ENCODE measurements around the gene OVOL1. TPM values are rescaled to one million over a fixed set of nuclear protein-coding genes. Genes with fewer than 3 reads are reported as not detected.

OVOL1 gene
- polyA plus RNA-seq, 3 donors = 0.08 TPM; not detected in 2

DNA sequence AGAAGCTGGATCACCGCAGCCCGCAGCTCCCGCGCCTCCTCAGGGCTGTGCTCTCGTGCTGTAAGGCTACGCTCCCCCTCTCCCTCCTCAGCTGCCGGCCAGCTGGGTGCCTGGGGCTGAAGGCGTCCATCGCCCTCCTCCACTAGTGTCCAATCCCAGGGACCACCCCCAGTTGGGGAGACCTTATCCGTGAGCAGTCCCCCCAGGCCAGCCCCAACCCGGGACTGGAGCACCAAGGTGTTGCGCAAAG lies 7.3 kb upstream of the OVOL1 start:
- H3K4me1 Mint-ChIP-seq = peaks cover 45% of the 10 kb centered on the region
- H3K27me3 Mint-ChIP-seq (ENCODE audit: low read depth in 3 of 3) = peaks cover 13 to 27% (median 19%) of the 10 kb centered on the region in 3 donors
- Histone ChIP-seq H3K79me2 (ENCODE audit: insufficient read depth, low read length) (peaks cover 50% of the 10 kb centered on the region), H3K9ac (ENCODE audit: insufficient read depth, low read length, poor library complexity, severe bottlenecking) (peak overlapping the region; percentile 99), H3K4me3 (replicated peaks in 1 of 3; ENCODE audit: low read depth in 2 of 3, low read length in 3 of 3) (peak overlapping the region; percentile 76 to 99 (median 99)), H3K4me1 (ENCODE audit: control insufficient read depth in 1 of 2, insufficient read depth in 2 of 2, low read length in 2 of 2) (peaks cover 56 to 61% of the 10 kb centered on the region in 2 donors), H3K9me3 (replicated peaks in 1 of 2; ENCODE audit: control insufficient read depth in 1 of 2, insufficient read depth in 1 of 2, low read length in 2 of 2) (no peaks in the 10 kb centered on the region), H3K36me3 (replicated peaks in 1 of 2; ENCODE audit: control insufficient read depth in 1 of 2, insufficient read depth in 2 of 2, low read length in 2 of 2) (peaks cover 22 to 30% of the 10 kb centered on the region in 2 donors), H4K20me1 (ENCODE audit: insufficient read depth, low read length) (peaks cover 33% of the 10 kb centered on the region), H3K27me3 (ENCODE audit: control insufficient read depth in 2 of 2, insufficient read depth in 2 of 2, low read length in 2 of 2) (peaks cover 0 to 28% of the 10 kb centered on the region in 2 donors), H3K27ac (ENCODE audit: low read depth in 1 of 2, low read length in 2 of 2) (peak overlapping the region; percentile 98 to 99), H3K4me2 (replicated peaks; ENCODE audit: extremely low read depth, low read length, poor library complexity, severe bottlenecking) (peak overlapping the region; percentile 99), H2AFZ (ENCODE audit: insufficient read depth, low read depth, low read length, poor library complexity, severe bottlenecking) (no peak overlapping the region)
- TF ChIP-seq, protein P1, sequence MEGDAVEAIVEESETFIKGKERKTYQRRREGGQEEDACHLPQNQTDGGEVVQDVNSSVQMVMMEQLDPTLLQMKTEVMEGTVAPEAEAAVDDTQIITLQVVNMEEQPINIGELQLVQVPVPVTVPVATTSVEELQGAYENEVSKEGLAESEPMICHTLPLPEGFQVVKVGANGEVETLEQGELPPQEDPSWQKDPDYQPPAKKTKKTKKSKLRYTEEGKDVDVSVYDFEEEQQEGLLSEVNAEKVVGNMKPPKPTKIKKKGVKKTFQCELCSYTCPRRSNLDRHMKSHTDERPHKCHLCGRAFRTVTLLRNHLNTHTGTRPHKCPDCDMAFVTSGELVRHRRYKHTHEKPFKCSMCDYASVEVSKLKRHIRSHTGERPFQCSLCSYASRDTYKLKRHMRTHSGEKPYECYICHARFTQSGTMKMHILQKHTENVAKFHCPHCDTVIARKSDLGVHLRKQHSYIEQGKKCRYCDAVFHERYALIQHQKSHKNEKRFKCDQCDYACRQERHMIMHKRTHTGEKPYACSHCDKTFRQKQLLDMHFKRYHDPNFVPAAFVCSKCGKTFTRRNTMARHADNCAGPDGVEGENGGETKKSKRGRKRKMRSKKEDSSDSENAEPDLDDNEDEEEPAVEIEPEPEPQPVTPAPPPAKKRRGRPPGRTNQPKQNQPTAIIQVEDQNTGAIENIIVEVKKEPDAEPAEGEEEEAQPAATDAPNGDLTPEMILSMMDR (IDR thresholded peaks at IDR 0.05) = no peak
- peaks cover 30 to 39% of the 10 kb centered on the region in 2 donors for H3K36me3 Mint-ChIP-seq
- H3K27ac Mint-ChIP-seq = peak overlapping the region in 6 of 7 donors; percentile 89 to 99 (median 96)
- intact Hi-C loops (cut with micrococcal nuclease) = no loop called here
- H3K4me3 Mint-ChIP-seq = peak overlapping the region; percentile 89 to 94
- no peak for DNase-seq
- no peaks in the 10 kb centered on the region for H3K9me3 Mint-ChIP-seq
- 64% methylated on average over 12 of the region's 12 CpGs for whole genome bisulfite sequencing (ENCODE audit: insufficient coverage)

DNA sequence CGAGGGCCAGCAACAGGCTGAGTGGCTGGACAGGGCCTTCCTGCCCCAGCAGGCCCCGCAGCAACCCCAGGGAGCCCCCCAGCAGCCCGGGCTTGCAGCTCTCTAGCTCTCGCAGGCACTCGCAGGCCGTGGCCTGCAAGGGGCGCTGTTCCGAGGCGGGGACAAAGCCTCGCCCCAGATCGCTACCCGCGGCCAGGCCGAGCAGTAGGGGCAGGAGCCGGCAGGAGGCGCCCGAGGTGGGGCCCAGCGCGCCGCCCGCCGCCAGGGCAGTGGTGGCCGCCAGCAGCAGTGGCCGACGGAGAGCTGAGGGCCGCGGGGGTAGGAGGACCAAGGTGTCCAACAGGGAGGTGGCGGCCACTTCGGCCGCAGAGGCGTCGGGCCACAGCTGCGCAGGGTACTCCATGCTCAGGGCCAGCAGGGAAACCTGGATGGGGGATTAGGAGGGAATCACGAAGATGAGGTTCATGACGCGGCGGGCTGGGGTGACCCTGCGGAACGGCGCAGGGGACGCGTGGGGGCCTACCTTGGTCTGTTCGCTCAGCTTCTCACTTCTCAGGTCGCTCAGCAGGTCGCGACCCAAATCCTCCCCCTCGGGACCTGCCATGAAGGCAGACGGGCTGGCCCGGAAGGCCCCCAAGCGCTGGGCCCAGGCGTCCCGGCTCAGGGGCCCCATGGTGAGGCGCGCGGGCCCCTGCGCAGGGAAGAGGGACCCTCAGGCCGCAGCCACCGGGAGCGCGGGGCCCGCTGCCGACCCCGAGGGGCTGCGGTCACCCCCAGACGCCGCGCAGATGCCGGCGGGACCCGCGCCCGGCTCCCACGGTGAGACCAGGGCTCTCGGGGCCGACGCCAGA lies 6.7 kb upstream of the OVOL1 start:
- Histone ChIP-seq H3K9ac (ENCODE audit: insufficient read depth, low read length, poor library complexity, severe bottlenecking) (peak overlapping the region; percentile 99), H3K9me3 (replicated peaks in 1 of 2; ENCODE audit: control insufficient read depth in 1 of 2, insufficient read depth in 1 of 2, low read length in 2 of 2) (no peaks in the 10 kb centered on the region), H3K4me1 (ENCODE audit: control insufficient read depth in 1 of 2, insufficient read depth in 2 of 2, low read length in 2 of 2) (peaks cover 51 to 55% of the 10 kb centered on the region in 2 donors), H3K4me3 (replicated peaks in 1 of 3; ENCODE audit: low read depth in 2 of 3, low read length in 3 of 3) (peak overlapping the region; percentile 76 to 99 (median 99)), H2AFZ (ENCODE audit: insufficient read depth, low read depth, low read length, poor library complexity, severe bottlenecking) (peak overlapping the region; percentile 35), H4K20me1 (ENCODE audit: insufficient read depth, low read length) (peaks cover 33% of the 10 kb centered on the region), H3K27me3 (ENCODE audit: control insufficient read depth in 2 of 2, insufficient read depth in 2 of 2, low read length in 2 of 2) (peaks cover 2 to 34% of the 10 kb centered on the region in 2 donors), H3K27ac (ENCODE audit: low read depth in 1 of 2, low read length in 2 of 2) (peak overlapping the region; percentile 98 to 99), H3K36me3 (replicated peaks in 1 of 2; ENCODE audit: control insufficient read depth in 1 of 2, insufficient read depth in 2 of 2, low read length in 2 of 2) (peaks cover 22 to 30% of the 10 kb centered on the region in 2 donors), H3K79me2 (ENCODE audit: insufficient read depth, low read length) (peaks cover 45% of the 10 kb centered on the region), H3K4me2 (replicated peaks; ENCODE audit: extremely low read depth, low read length, poor library complexity, severe bottlenecking) (peak overlapping the region; percentile 99)
- peaks cover 40% of the 10 kb centered on the region for H3K4me1 Mint-ChIP-seq
- TF ChIP-seq, protein P1 (IDR thresholded peaks at IDR 0.05) = peak; percentile 100
- peaks cover 18 to 33% (median 24%) of the 10 kb centered on the region in 3 donors for H3K27me3 Mint-ChIP-seq (ENCODE audit: low read depth in 3 of 3)
- peaks cover 28 to 33% of the 10 kb centered on the region in 2 donors for H3K36me3 Mint-ChIP-seq
- intact Hi-C loops (cut with micrococcal nuclease) = loop anchor here (1.0 to 5.0 kb wide), 4 partner anchors 37 to 68 kb away; partner anchors contain the start of gene KAT5 (in 1 of the 2)
- H3K27ac Mint-ChIP-seq = peak overlapping the region; percentile 89 to 99 (median 96)
- DNase-seq = peak; percentile 81 to 87 (median 86)
- H3K4me3 Mint-ChIP-seq = peak overlapping the region; percentile 89 to 94
- H3K9me3 Mint-ChIP-seq = peaks cover 0 to 2% (median 0%) of the 10 kb centered on the region in 7 donors
- WGBS (ENCODE audit: insufficient coverage) = 1% methylated on average over 76 of the region's 76 CpGs
